GM10266 (cell line): Measurements from ENCODE around the gene OR2AE1.

ENCODE experiments used
- DNase-seq: peaks from one replicate; pipeline ENCODE4 v3.0.0; 2012; ENCODE audit errors: extremely low spot score
- CTCF ChIP-seq: IDR thresholded peaks from 2 replicates; pipeline ENCODE4 v1.5.1; 2012; ENCODE audit warnings: mild to moderate bottlenecking, low read depth; ENCODE audit not compliant: control insufficient read depth, insufficient read depth; ENCODE audit errors: missing control alignments

Gene OR2AE1

GRCh38 chr7:99848420-99849216 is 28.2 kb downstream of the OR2AE1 start:
- DNase-seq = no peak
- no peak for TF ChIP-seq CTCF

GRCh38 chr7:99844328-99844727 is 32.5 kb downstream of the OR2AE1 start:
- no peak for DNase-seq
- no peak for TF ChIP-seq CTCF

- TF ChIP-seq CTCF = no peak
- no peak for DNase-seq
These were observed 33.0 kb downstream of the OR2AE1 start for GRCh38 chr7:99843808-99844207.

- DNase-seq = no peak
- TF ChIP-seq CTCF = no peak
These were observed 33.9 kb downstream of the OR2AE1 start for GRCh38 chr7:99842926-99843325.

GRCh38 chr7:99840136-99840869 is 36.5 kb downstream of the OR2AE1 start:
- DNase-seq = no peak
- no peak for TF ChIP-seq CTCF

- no peak for DNase-seq
- no peak for TF ChIP-seq CTCF
These were observed 37.4 kb downstream of the OR2AE1 start for GRCh38 chr7:99839287-99840021.
